Fibroblast of skin of right biceps (primary cell): Measurements from ENCODE around the gene LPIN2.

ENCODE experiments used
- DNase-seq: peaks from one replicate; pipeline ENCODE4 v3.0.0-alpha.2; 2013

The LPIN2 gene

GRCh38 chr18:2998644-2999043 is 14.3 kb downstream of the LPIN2 start:
- DNase-seq, result no peak

GRCh38 chr18:2997846-2998564 is 14.9 kb downstream of the LPIN2 start:
- DNase-seq, result no peak

DNA sequence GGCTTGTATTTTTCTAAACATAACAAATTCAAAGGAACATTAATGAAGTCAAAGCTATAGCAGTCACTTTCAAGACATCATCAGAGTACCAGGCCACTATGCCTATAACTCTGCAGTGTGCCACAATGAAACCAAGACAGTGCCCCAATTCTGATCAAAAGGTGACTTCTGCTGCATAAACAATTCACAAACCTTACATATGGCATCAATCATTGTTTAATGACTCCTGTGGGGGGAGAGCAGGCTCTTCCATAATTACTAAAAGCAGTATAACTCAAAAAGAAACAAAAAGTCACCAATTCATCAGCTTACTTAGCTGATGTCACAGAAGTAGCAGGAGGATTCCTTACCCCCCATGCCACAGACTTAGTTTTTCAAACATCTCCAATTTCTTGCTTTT is 15.5 kb downstream of the LPIN2 start:
- DNase-seq, result no peak

DNA sequence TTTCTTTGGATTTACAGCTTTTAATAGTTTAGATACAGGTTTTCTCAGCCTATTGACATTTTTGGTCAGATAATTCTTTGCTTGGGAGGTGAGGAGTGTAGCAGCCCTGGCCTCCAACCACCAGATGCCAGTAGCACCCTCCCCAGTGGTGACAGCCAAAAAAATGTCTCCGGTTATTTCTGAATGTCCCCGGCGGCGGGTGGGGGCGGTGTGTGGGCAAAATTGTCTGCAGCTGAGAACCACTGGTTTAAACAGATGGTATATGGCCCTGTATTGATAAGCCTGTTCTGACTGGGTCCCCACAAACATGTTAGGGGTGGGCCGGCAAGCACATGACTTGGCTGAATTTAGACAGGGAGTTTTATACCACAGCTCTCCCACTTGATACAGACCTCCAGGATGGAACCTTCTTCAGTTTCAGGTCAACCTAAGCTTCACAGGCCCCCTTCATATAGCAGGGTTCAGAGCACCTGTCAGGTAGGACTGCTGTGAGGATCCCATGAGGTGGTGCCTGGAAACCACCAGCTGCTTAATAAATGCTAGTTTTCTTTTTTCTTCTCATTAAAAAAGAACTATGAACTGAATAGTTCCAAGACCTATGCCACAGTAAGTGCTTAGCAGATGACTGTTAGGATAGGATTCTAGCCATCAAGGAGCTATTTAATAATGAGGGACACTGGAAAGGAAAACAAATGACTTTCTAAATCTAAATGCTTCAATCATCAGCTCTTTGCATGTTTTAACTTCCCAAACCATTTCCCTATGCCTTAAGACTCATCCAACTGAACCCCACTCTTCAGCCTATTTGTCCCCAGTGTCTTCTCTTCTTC is 18.1 kb downstream of the LPIN2 start:
- DNase-seq, result no peak

GRCh38 chr18:2994020-2994589 is 18.8 kb downstream of the LPIN2 start:
- DNase-seq, result no peak

- no peak for DNase-seq
Observed at GRCh38 chr18:2992995-2993877, 19.7 kb downstream of the LPIN2 start.

DNA sequence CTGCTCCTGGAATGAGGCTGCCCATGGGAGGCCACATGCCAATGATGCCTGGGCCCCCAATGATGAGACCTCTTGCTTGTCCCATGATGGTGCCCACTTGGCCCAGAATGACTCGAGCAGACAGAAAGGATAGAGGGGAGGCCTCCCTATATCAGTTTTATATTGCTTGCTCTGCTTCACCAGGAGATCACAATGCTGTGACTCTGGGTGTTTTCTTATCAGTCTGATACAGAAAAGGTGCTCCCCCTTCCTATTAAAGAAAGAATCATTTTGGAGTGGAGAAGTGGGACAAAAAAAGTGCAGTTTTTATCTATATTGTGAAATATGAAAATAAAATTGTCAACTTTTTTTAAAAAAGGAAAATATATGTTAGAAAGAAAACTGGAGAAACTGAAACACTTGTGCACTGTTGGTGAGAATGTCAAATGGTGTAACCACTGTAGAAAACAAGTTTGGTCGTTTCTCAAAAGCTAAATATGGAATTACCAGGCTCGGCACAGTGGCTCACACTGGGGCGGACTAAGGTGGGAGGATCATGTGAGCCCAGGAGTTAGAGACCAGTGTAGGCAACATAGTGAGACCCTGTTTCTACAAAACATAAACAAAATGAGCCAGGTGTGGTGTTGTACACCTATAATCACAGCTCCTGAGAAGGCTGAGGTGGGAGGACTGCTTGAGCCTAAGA is 21.8 kb downstream of the LPIN2 start:
- DNase-seq, result no peak

GRCh38 chr18:2987876-2988790 is 24.8 kb downstream of the LPIN2 start:
- peak; percentile 92 for DNase-seq

GRCh38 chr18:2986150-2986865 is 26.6 kb downstream of the LPIN2 start:
- DNase-seq, result no peak

- peak; percentile 36 for DNase-seq
Observed at GRCh38 chr18:2985628-2986027, 27.3 kb downstream of the LPIN2 start.

GRCh38 chr18:2984703-2985261 is 28.2 kb downstream of the LPIN2 start:
- no peak for DNase-seq

- no peak for DNase-seq
Observed at GRCh38 chr18:2984091-2984490, 28.9 kb downstream of the LPIN2 start.

DNA sequence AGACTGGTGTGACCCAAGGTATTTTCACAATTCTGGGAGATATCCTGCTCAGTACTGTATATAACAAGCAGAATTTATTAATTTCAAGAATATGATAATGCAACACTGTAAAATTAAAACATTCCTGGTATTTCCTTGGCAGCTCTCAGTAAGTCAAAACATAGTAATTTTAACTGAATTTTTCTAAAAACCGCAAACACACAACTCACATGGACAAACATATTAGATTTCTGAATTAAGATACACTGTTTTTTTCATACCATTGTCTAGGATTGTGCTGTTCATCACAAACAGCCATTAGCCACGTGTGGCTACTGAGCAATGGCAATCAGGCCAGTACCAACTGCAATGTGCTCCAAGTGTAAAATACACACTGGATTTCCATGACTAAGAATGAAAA is 29.6 kb downstream of the LPIN2 start:
- no peak for DNase-seq

DNA sequence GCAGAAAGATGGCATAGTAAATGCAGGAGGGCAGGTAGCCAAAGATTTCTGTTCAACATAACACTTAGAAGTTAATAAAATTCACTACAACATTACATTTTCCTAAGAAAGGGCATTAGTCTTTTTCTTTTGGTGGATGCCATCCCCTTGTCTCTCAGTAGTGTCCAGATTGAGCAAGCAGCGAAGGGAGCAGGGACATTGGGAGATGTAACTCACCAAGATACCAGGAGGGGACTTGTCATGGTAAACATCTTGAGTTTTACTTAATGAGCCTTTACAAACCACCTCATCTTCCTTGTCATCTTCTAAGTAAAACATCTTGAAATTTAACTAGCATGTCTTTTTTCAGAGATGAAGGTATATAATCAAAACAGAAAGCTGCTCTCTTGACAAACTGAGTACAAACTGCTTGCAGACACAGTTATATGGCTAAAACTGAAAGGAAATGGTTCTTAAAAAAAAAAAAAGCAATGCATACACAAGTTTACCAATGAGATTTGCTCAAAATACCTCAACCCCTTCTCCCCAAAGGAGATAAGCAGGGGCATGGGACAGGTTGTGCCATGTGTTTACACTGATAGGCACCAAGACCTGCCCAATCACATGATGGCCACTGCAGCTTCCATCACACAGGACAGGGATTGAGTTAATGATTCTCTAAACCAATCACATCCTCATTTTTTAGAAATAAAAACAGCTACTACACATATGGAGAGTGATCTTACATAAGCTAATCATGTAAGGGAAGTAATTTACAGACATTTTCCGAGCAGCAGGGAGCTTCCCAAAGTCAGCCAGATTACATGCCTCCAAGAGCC is 30.3 kb downstream of the LPIN2 start:
- no peak for DNase-seq

DNA sequence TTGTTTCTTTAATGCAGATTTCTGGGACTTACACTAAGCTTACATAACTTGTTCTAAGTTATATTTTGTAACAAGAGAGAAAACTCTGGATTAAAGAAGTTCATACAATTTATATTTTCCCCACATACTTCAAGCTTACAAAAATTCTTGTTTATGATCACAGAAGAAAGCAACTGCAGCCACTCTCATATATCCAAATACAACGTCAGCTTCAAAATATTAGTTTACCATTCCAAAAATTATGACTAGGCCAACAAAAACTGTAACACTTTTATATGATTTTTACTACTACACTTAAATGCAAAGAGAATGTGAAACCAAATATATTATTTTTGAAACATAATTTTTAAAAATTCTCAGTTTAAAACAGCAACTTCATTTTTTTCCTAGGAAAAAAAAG is 30.9 kb downstream of the LPIN2 start:
- DNase-seq, result no peak

DNA sequence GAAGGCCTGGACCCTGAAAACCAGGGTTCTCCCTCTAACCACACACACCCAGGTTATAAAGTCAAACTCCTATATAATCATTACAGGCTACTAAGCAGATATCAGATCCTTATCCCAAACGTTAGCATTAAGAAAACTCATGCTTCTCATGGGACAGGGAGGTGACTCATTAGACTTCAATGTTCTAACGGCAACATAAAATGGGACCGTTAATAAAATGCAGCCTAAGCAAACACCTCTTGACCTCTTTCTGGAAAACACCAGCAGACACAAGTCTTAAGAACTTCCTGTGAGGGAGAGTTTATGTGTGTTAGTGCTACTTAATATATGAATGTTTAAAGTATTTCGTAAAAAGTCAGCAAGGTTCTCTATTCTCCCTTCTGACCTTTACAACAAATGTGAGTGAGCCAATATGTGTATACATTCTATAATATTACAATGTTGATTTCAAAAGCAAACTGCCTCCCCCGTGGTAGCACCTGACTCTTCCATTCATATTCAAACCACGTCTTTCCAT is 31.7 kb downstream of the LPIN2 start:
- DNase-seq, result peak; percentile 86

DNA sequence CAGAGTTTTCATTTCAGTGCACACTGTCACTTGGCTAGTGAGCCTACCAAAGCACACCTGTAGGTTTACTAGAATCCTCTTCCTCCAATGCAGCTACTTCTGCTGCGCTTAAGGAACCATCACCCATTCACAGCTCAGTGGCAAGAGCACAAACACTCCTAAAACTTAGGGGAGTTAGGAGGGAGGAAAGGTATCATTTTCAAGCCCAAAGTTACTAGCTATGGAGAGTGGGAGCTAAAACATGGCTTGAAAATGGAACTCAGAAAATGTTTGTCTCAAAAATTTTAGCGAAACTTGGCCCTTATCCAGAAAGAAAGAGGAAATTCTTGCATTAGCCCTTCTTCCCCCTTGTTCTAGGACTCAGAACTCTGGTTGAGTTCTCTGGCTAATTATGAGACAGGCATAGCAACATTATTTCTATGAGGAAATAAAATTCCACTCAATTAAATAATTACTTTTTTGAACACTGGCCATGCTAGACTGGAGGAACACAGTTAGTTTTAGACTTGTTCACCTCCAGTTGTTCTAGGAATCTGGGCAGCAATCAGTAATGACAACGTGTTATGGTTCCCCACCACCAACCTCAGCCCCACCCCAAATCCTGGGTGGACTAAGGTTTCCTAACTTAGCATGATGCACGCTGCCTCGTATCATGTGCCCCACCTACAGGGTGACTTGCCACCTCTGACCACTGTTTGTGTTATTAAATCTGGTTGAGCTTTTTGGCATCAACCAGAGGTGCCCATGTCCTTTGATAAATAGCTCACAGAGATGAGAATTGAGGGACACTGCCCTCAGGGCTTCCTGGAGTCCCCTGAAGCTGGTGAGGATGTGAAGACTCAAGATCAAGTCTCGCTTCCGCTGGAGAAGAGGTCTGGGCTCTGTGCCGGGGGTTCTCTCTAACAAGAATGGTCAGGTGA is 32.8 kb downstream of the LPIN2 start:
- peak; percentile 48 for DNase-seq

- DNase-seq, result peak; percentile 87
Observed at GRCh38 chr18:2979129-2979528, 33.8 kb downstream of the LPIN2 start.
